NCI-H128 (cell line): ENCODE data around the gene NCAPD2.
"Not testable (repeated sequence)": the region's sequence is repeated elsewhere in the genome, so short reads cannot be mapped to it uniquely, and the experiment has no call there.

ENCODE experiments used
- DNase-seq: peaks from one replicate; lab custom pipeline; 2025; ENCODE audit not compliant: unreplicated experiment; lab: John Stamatoyannopoulos, UW

Gene NCAPD2

GRCh38 chr12:6462234-6462995 lies 31.5 kb upstream of the NCAPD2 start:
- DNase-seq, result no peak

- no peak for DNase-seq
Observed at GRCh38 chr12:6463216-6463615, 30.7 kb upstream of the NCAPD2 start.

GRCh38 chr12:6463858-6464257 lies 30.0 kb upstream of the NCAPD2 start:
- no peak for DNase-seq

GRCh38 chr12:6464531-6464930 lies 29.4 kb upstream of the NCAPD2 start:
- DNase-seq, result no peak

GRCh38 chr12:6465467-6466183 lies 28.3 kb upstream of the NCAPD2 start:
- peak; percentile 67 for DNase-seq

GRCh38 chr12:6466184-6466573 lies 27.7 kb upstream of the NCAPD2 start:
- DNase-seq, result no peak

GRCh38 chr12:6466751-6467150 lies 27.2 kb upstream of the NCAPD2 start:
- DNase-seq, result not testable (repeated sequence)

- not testable (repeated sequence) for DNase-seq
Observed at GRCh38 chr12:6467571-6468282, 26.2 kb upstream of the NCAPD2 start.

- no peak for DNase-seq
Observed at GRCh38 chr12:6468283-6468575, 25.7 kb upstream of the NCAPD2 start.

GRCh38 chr12:6469092-6469491 lies 24.8 kb upstream of the NCAPD2 start:
- DNase-seq, result no peak

- DNase-seq, result no peak
Observed at GRCh38 chr12:6469609-6470374, 24.1 kb upstream of the NCAPD2 start.

- peak; percentile 92 for DNase-seq
Observed at GRCh38 chr12:6470375-6471163, 23.3 kb upstream of the NCAPD2 start, which contains the start of gene VAMP1. VAMP1 (minus strand) TSS chr12:6470677; CDS start chr12:6470531, 146 bp downstream.

- DNase-seq, result no peak
Observed at GRCh38 chr12:6471989-6472360, 21.9 kb upstream of the NCAPD2 start.

GRCh38 chr12:6472491-6472890 lies 21.4 kb upstream of the NCAPD2 start:
- DNase-seq, result no peak

- not testable (repeated sequence) for DNase-seq
Observed at GRCh38 chr12:6475233-6475975, 18.5 kb upstream of the NCAPD2 start.

GRCh38 chr12:6476489-6476888 lies 17.4 kb upstream of the NCAPD2 start:
- DNase-seq, result no peak

GRCh38 chr12:6477601-6478377 lies 16.1 kb upstream of the NCAPD2 start:
- not testable (repeated sequence) for DNase-seq

GRCh38 chr12:6478416-6478815 lies 15.5 kb upstream of the NCAPD2 start:
- no peak for DNase-seq

GRCh38 chr12:6488240-6488639 lies 5.7 kb upstream of the NCAPD2 start:
- no peak for DNase-seq
